Measurements from ENCODE around the gene HNRNPA3.

HNRNPA3 gene

DNA sequence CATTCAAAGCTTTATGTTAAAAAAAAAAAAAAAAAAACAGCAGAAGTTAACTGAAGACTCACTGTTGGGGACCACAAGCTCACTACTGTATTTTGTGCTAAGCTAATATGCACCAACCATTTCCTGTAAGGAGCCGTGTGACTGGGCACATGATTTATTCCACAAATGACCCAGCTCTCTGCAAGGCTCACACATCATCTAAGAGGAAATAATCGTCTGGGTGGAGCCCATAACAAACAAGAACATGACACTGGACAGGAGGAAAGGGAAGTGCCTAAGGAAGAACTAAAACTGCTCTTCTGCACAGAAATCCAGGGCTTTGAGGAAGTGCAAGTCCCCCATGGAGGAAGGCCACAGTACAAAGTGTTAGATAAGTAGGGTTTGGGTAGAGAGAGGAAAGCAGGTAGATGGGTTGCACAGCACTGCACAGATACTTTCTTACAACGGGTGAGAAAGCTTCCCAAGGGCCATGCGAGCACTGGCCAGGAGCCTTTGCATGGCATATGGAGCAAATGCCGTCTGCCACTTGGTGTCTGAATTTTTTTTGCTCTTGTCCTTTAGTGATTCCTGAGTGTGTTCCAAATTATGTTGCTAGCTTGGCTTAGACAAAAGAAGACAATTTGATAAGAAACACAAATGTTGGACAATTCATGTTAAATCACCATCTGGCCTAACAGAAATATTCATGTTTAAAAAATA lies 27.5 kb downstream of the HNRNPA3 start:
- no peak for TF ChIP-seq RAD21 (IDR thresholded peaks at IDR 0.05; ENCODE audit: low read depth)
- no peak for TF ChIP-seq CEBPB (IDR thresholded peaks at IDR 0.05)
- TF ChIP-seq, protein P1, sequence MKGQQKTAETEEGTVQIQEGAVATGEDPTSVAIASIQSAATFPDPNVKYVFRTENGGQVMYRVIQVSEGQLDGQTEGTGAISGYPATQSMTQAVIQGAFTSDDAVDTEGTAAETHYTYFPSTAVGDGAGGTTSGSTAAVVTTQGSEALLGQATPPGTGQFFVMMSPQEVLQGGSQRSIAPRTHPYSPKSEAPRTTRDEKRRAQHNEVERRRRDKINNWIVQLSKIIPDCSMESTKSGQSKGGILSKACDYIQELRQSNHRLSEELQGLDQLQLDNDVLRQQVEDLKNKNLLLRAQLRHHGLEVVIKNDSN (IDR thresholded peaks at IDR 0.05) = peak; percentile 60
- TF ChIP-seq TAF1 (IDR thresholded peaks at IDR 0.05; ENCODE audit: low read depth) = no peak
- TF ChIP-seq, protein P2, sequence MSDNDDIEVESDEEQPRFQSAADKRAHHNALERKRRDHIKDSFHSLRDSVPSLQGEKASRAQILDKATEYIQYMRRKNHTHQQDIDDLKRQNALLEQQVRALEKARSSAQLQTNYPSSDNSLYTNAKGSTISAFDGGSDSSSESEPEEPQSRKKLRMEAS (IDR thresholded peaks at IDR 0.05) = no peak

DNA sequence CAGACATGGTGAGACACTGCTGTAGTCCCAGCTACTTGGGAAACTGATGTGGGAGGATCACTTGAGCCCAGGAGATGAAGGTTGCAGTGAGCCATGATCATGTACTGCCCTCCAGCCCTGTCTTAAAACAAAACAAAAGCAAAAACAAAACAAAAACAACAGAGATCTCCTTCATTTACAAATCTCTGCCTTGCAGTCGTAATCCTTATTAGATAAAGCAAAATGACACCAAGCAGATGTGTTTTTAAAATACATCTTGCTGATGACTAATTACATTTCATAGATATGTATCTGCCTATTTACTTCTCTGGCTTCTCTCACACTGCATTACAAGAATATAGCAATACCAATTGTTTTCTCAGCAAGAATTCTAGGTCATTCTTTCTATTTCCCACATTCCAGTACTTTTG lies 29.1 kb downstream of the HNRNPA3 start:
- TF ChIP-seq CEBPB (IDR thresholded peaks at IDR 0.05) (no peak), TEAD4 (IDR thresholded peaks at IDR 0.05) (no peak), NFIC (IDR thresholded peaks at IDR 0.05) (no peak), RAD21 (IDR thresholded peaks at IDR 0.05; ENCODE audit: low read depth) (no peak), TCF12 (IDR thresholded peaks at IDR 0.05; ENCODE audit: low read depth) (no peak), YY1 (IDR thresholded peaks at IDR 0.05; ENCODE audit: low read depth) (no peak), TAF1 (IDR thresholded peaks at IDR 0.05; ENCODE audit: low read depth) (no peak), ZBTB7A (IDR thresholded peaks at IDR 0.05; ENCODE audit: low read depth) (no peak), FOXM1 (IDR thresholded peaks at IDR 0.05; ENCODE audit: borderline replicate concordance, low read depth) (no peak), CREB1 (IDR thresholded peaks at IDR 0.05; ENCODE audit: low read depth) (no peak), EP300 (IDR thresholded peaks at IDR 0.05; ENCODE audit: borderline replicate concordance) (no peak), EGR1 (IDR thresholded peaks at IDR 0.05) (no peak)
- TF ChIP-seq, protein P2 (IDR thresholded peaks at IDR 0.05) = no peak
- TF ChIP-seq, protein P1 (IDR thresholded peaks at IDR 0.05) = no peak
- TF ChIP-seq, protein P3, sequence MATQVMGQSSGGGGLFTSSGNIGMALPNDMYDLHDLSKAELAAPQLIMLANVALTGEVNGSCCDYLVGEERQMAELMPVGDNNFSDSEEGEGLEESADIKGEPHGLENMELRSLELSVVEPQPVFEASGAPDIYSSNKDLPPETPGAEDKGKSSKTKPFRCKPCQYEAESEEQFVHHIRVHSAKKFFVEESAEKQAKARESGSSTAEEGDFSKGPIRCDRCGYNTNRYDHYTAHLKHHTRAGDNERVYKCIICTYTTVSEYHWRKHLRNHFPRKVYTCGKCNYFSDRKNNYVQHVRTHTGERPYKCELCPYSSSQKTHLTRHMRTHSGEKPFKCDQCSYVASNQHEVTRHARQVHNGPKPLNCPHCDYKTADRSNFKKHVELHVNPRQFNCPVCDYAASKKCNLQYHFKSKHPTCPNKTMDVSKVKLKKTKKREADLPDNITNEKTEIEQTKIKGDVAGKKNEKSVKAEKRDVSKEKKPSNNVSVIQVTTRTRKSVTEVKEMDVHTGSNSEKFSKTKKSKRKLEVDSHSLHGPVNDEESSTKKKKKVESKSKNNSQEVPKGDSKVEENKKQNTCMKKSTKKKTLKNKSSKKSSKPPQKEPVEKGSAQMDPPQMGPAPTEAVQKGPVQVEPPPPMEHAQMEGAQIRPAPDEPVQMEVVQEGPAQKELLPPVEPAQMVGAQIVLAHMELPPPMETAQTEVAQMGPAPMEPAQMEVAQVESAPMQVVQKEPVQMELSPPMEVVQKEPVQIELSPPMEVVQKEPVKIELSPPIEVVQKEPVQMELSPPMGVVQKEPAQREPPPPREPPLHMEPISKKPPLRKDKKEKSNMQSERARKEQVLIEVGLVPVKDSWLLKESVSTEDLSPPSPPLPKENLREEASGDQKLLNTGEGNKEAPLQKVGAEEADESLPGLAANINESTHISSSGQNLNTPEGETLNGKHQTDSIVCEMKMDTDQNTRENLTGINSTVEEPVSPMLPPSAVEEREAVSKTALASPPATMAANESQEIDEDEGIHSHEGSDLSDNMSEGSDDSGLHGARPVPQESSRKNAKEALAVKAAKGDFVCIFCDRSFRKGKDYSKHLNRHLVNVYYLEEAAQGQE (IDR thresholded peaks at IDR 0.05; ENCODE audit: low read depth) = no peak

DNA sequence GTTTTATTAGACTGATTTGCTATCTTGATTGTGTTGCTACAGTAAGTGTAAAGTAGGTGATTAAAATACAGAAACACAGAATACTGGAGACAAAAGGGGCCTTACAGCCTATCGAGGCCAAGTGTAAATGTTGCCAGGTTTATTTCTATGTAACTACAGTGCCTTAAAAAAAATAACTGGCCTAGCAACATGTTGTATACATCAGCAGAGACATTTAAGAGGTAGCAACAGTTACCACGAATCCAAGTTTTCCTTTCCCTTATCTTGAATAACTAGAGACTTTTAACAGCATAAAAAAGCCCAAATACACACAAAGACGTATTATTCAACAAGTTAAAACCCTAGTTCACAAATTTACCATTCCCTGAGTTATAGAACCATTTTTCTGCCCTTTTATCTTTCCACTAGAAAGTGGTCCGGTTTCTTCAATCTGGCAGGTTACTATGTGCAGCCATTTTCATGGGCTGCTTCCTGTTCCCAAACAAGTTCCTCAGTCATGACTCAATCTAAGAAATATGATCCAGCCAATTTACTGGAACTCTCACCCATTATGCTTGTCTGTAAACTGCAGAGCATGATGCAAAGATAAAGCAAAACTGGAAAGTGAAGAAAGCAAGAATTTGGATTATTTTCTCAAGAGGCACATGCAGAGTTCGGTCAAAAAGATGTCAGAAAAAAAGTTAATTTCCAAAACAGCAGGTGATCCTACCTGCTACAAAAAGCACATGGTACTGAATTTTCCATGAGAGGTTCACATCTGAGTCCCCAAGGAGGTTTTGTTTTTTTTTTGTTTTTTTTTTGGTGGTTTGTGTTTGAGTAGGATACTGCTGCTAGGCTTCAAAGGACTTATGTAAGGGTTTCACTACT lies 29.8 kb downstream of the HNRNPA3 start:
- TF ChIP-seq YY1 (IDR thresholded peaks at IDR 0.05; ENCODE audit: low read depth) = peak; percentile 81
- peak; percentile 65 for TF ChIP-seq NFIC (IDR thresholded peaks at IDR 0.05)
- TF ChIP-seq CREB1 (IDR thresholded peaks at IDR 0.05; ENCODE audit: low read depth) = no peak
- peak; percentile 44; the same call in 1 of the 2 replicates for TF ChIP-seq TCF12 (IDR thresholded peaks at IDR 0.05; ENCODE audit: low read depth)
- TF ChIP-seq, protein P3 (IDR thresholded peaks at IDR 0.05; ENCODE audit: low read depth) = no peak
- peak; percentile 81 for TF ChIP-seq CEBPB (IDR thresholded peaks at IDR 0.05)
- 0 out of 2 replicates have a peak, but pooled peaks have one; percentile 3 for TF ChIP-seq RAD21 (IDR thresholded peaks at IDR 0.05; ENCODE audit: low read depth)
- TF ChIP-seq, protein P2 (IDR thresholded peaks at IDR 0.05) = peak; percentile 76
- TF ChIP-seq TEAD4 (IDR thresholded peaks at IDR 0.05) = peak; percentile 84
- no peak for TF ChIP-seq TAF1 (IDR thresholded peaks at IDR 0.05; ENCODE audit: low read depth)
- peak; percentile 52; the same call in 1 of the 2 replicates for TF ChIP-seq FOXM1 (IDR thresholded peaks at IDR 0.05; ENCODE audit: borderline replicate concordance, low read depth)
- TF ChIP-seq EGR1 (IDR thresholded peaks at IDR 0.05) = no peak
- peak; percentile 71; the same call in 1 of the 2 replicates for TF ChIP-seq EP300 (IDR thresholded peaks at IDR 0.05; ENCODE audit: borderline replicate concordance)
- TF ChIP-seq, protein P1 (IDR thresholded peaks at IDR 0.05) = no peak
- no peak for TF ChIP-seq ZBTB7A (IDR thresholded peaks at IDR 0.05; ENCODE audit: low read depth)

DNA sequence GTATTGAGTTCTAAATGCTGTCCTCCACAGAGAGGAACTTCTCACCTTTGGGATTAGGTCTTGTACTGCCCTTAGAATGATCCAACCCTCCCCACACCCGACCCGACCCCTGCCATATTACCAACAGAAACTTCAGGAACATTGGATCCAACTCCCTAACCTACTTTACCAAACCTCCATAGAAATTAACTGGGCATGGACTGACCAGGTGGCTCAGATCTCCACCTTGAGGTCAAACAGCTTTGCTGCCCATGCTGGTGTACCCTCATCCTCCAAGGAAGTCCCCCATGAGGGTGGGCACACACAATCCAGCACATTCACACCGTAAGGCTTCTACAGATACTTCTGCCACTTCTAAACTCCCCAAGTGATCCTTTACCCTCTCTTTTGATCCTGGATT lies 30.5 kb downstream of the HNRNPA3 start:
- TF ChIP-seq TAF1 (IDR thresholded peaks at IDR 0.05; ENCODE audit: low read depth) (no peak), EGR1 (IDR thresholded peaks at IDR 0.05) (no peak), RAD21 (IDR thresholded peaks at IDR 0.05; ENCODE audit: low read depth) (no peak), FOXM1 (IDR thresholded peaks at IDR 0.05; ENCODE audit: borderline replicate concordance, low read depth) (no peak), TCF12 (IDR thresholded peaks at IDR 0.05; ENCODE audit: low read depth) (no peak), TEAD4 (IDR thresholded peaks at IDR 0.05) (no peak), CEBPB (IDR thresholded peaks at IDR 0.05) (no peak), EP300 (IDR thresholded peaks at IDR 0.05; ENCODE audit: borderline replicate concordance) (no peak), NFIC (IDR thresholded peaks at IDR 0.05) (no peak), CREB1 (IDR thresholded peaks at IDR 0.05; ENCODE audit: low read depth) (no peak), YY1 (IDR thresholded peaks at IDR 0.05; ENCODE audit: low read depth) (no peak), ZBTB7A (IDR thresholded peaks at IDR 0.05; ENCODE audit: low read depth) (no peak)
- TF ChIP-seq, protein P2 (IDR thresholded peaks at IDR 0.05) = no peak
- TF ChIP-seq, protein P1 (IDR thresholded peaks at IDR 0.05) = no peak
- TF ChIP-seq, protein P3 (IDR thresholded peaks at IDR 0.05; ENCODE audit: low read depth) = no peak
